Natural killer cell treated with Interleukin-12 subunit alpha and Interleukin-12 subunit beta and Interleukin-15 and Interleukin-18, amount 100 ng/mL, for 72 hours (primary cell): Measurements from ENCODE around the gene PHOX2B. TPM values are rescaled to one million over a fixed set of nuclear protein-coding genes. Genes with fewer than 3 reads are reported as not detected.

Source experiments
- ATAC-seq, 2 donors: fragments of 150-1000 bp; cut with Tn5 transposase in 1 of 2; sonication (Bioruptor Pico), chemical (Tn5 transposase) in 1 of 2; 2 replicates each; pipeline ENCODE4 v1.10.0; 2021
- DNase-seq: peaks from one replicate; pipeline ENCODE4 v3.0.0; 2022; ENCODE audit warnings: low spot score
- H3K27ac Mint-ChIP-seq, 2 donors: 1 replicate in 1 of 2; 2 replicates in 1 of 2; pipeline ENCODE4 v1.8.0; 2022; ENCODE audit warnings: mixed read lengths in 2 of 2, mild to moderate bottlenecking in 1 of 2, moderate library complexity in 1 of 2
- H3K27me3 Mint-ChIP-seq, 2 donors: 1 replicate in 1 of 2; 2 replicates in 1 of 2; pipeline ENCODE4 v1.8.0; 2022; ENCODE audit warnings: mixed read lengths in 2 of 2
- H3K36me3 Mint-ChIP-seq: one replicate; pipeline ENCODE4 v1.8.0; 2022; ENCODE audit warnings: mixed read lengths
- H3K4me1 Mint-ChIP-seq, 2 donors: 1 replicate in 1 of 2; 2 replicates in 1 of 2; pipeline ENCODE4 v1.8.0; 2022; ENCODE audit warnings: low read depth in 2 of 2, mixed read lengths in 2 of 2, mild to moderate bottlenecking in 1 of 2
- H3K4me3 Mint-ChIP-seq: one replicate; pipeline ENCODE4 v1.8.0; 2022; ENCODE audit warnings: mixed read lengths
- H3K9me3 Mint-ChIP-seq: 2 replicates; pipeline ENCODE4 v1.8.0; 2022; ENCODE audit warnings: mixed read lengths
- total RNA-seq, 2 donors: library from RNA; stranded (reverse); gene quantifications; one replicate each; pipeline ENCODE4 v1.2.3, GENCODE V29; 2022

Gene PHOX2B
- total RNA-seq, 2 donors from 2014 or later, result not detected

GRCh38 chr4:41753942-41754341 is 5.4 kb upstream of the PHOX2B start:
- Mint-ChIP-seq H3K27ac (no peak overlapping the region), H3K4me1 (no peaks in the 10 kb centered on the region), H3K4me3 (no peak overlapping the region), H3K36me3 (no peaks in the 10 kb centered on the region), H3K27me3 (peaks cover 50 to 58% of the 10 kb centered on the region in 2 donors), H3K9me3 (no peaks in the 10 kb centered on the region)
- ATAC-seq (no peak), DNase-seq (no peak)

GRCh38 chr4:41752081-41752836 is 3.7 kb upstream of the PHOX2B start:
- Mint-ChIP-seq H3K4me1 (no peaks in the 10 kb centered on the region), H3K27me3 (peaks cover 59 to 75% of the 10 kb centered on the region in 2 donors), H3K27ac (no peak overlapping the region), H3K36me3 (no peaks in the 10 kb centered on the region), H3K4me3 (no peak overlapping the region), H3K9me3 (no peaks in the 10 kb centered on the region)
- ATAC-seq (no peak), DNase-seq (no peak)

GRCh38 chr4:41751449-41752061 is 3.0 kb upstream of the PHOX2B start:
- DNase-seq (no peak), ATAC-seq (no peak)
- Mint-ChIP-seq H3K27me3 (peaks cover 66 to 79% of the 10 kb centered on the region in 2 donors), H3K36me3 (no peaks in the 10 kb centered on the region), H3K27ac (no peak overlapping the region), H3K4me1 (no peaks in the 10 kb centered on the region), H3K9me3 (no peaks in the 10 kb centered on the region), H3K4me3 (no peak overlapping the region)

DNA sequence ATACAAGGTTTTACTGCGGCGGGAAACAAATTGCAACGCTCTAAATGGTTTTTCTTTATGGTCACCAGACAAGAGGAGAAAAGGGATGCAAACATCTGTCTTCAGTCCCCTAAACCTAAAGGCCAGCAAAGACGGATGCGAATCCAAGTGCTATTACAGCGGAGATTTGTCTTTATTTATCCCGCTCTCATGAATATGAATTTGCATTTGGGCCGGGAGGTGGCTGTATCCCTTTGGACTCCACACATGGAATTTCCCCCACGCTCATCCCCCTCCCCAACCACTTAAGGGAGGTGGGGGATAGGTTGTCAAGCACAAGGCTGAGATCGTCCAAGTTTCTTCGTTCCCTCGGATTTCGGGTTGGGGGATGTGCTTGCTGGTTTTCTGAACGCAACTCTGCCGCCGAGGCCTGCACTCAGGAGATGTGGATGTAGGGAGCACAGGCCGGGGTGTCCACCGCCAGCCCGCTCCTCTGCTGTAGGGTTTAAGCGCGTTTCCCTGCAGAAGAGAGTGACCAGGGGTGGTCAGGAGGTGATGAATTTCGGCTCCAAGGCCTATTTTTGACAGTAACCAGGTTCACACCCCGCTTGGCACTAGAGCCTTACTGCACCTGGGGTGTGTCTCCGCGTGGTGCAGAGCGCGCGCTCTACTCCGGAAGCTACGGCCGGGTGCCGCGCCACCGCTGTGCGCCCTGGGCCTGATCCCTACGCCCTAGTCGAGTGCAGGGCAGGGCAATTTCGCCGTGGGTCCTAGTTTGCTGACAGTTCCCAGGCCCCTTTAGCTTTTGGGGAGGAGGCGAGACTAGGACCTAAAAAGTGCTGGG is 2.3 kb upstream of the PHOX2B start:
- H3K9me3 Mint-ChIP-seq, result no peaks in the 10 kb centered on the region

DNA sequence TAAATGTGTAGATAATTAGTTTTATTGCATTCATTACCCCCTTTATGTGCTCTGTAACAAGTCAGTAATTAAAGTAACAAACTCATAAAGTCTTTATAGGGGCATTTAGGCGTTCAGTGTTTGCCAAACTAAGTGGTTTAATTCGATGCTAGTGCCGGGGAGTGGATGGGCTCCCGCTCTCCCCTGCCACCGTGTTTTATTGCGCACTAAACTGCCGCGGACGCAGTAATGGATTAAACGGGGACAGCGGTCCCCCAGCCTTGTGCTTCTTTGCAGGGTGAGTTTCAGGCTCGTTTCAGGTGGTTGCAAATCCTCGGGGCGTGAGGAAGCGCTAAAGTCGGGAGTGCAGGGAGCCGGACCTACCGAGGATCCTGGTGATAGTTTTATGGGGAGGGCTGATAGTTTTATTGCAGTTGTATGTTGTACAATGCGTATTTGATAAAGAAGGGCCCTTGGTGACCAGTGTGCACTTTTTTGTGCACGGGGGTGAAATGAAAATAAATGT is 1.6 kb upstream of the PHOX2B start:
- Mint-ChIP-seq H3K36me3 (no peaks in the 10 kb centered on the region), H3K27me3 (peaks cover 61 to 70% of the 10 kb centered on the region in 2 donors), H3K9me3 (no peaks in the 10 kb centered on the region), H3K4me1 (no peaks in the 10 kb centered on the region), H3K4me3 (no peak overlapping the region), H3K27ac (no peak overlapping the region)
- no peak for DNase-seq
- no peak for ATAC-seq

More for the DNA sequence above, 2.3 kb upstream of the PHOX2B start:
- Mint-ChIP-seq H3K4me3 (no peak overlapping the region), H3K27ac (no peak overlapping the region), H3K4me1 (no peaks in the 10 kb centered on the region), H3K27me3 (peaks cover 66 to 76% of the 10 kb centered on the region in 2 donors), H3K36me3 (no peaks in the 10 kb centered on the region)
- ATAC-seq (no peak), DNase-seq (no peak)

DNA sequence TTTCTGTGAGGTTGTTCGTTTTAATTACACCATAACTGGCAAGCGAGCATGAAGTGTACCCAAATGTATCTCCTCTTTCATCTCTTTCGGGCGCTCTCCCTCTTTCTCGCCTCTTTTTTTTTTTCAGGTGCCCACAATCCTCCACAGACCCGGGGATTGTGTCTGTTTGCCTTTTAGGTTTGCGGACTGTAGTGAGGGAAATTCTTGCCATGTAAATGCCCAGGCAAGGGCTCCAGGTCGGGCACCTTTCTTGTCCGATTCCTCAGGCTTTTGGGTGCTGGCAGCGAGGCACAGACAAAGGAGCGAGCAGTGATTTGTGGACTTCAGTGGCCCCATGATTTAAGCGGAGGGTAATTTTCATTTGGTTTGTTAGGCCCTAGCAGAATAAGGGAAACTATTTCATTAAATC is 1.1 kb upstream of the PHOX2B start:
- H3K27ac Mint-ChIP-seq, result no peak overlapping the region
- peaks cover 0 to 1% of the 10 kb centered on the region in 2 donors for H3K4me1 Mint-ChIP-seq
- peaks cover under 1% of the 10 kb centered on the region for H3K36me3 Mint-ChIP-seq
- no peaks in the 10 kb centered on the region for H3K9me3 Mint-ChIP-seq
- no peak overlapping the region for H3K4me3 Mint-ChIP-seq
- DNase-seq (no peak), ATAC-seq (no peak)
- peaks cover 61 to 69% of the 10 kb centered on the region in 2 donors for H3K27me3 Mint-ChIP-seq

DNA sequence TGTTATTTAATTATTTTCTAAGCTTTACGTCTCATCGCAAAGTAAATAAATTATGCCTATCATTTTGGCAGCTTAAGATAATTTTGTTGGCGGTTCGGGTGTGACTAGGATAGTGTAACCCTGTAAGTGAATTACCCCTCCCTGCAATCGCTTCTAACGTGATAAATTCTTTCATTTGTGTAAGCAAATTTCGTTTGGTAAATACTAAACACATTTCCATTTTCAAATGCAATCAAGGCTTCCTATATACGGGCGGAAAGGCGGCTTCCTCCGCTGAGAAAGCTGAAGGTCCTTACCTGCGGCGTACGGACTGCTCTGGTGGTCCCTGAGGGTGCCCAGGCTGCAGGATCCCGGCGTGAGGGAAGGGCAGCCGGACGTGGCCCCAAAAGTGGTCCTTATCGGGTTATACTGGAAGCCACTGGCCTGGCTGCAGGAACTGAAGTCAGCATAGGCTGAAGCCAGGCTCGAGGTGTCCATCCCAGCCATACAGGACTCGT is 403 bp downstream of the PHOX2B start:
- DNase-seq (no peak), ATAC-seq (no peak)
- Mint-ChIP-seq H3K36me3 (peaks cover 7% of the 10 kb centered on the region), H3K4me3 (no peak overlapping the region), H3K9me3 (no peaks in the 10 kb centered on the region), H3K27me3 (peaks cover 58 to 68% of the 10 kb centered on the region in 2 donors), H3K27ac (no peak overlapping the region), H3K4me1 (peaks cover 0 to 4% of the 10 kb centered on the region in 2 donors)

GRCh38 chr4:41747230-41748055 is 1.1 kb downstream of the PHOX2B start:
- no peaks in the 10 kb centered on the region for H3K9me3 Mint-ChIP-seq
- H3K4me3 Mint-ChIP-seq, result no peak overlapping the region
- peaks cover 0 to 4% of the 10 kb centered on the region in 2 donors for H3K4me1 Mint-ChIP-seq
- peaks cover 7% of the 10 kb centered on the region for H3K36me3 Mint-ChIP-seq
- ATAC-seq (no peak), DNase-seq (no peak)
- H3K27ac Mint-ChIP-seq, result no peak overlapping the region
- peaks cover 55 to 61% of the 10 kb centered on the region in 2 donors for H3K27me3 Mint-ChIP-seq

- DNase-seq (no peak), ATAC-seq (no peak)
- H3K4me3 Mint-ChIP-seq, result no peak overlapping the region
- peaks cover 49 to 59% of the 10 kb centered on the region in 2 donors for H3K27me3 Mint-ChIP-seq
- peaks cover 2% of the 10 kb centered on the region for H3K9me3 Mint-ChIP-seq
- peaks cover 7% of the 10 kb centered on the region for H3K36me3 Mint-ChIP-seq
- no peak overlapping the region for H3K27ac Mint-ChIP-seq
- peaks cover 0 to 4% of the 10 kb centered on the region in 2 donors for H3K4me1 Mint-ChIP-seq
These were observed 1.9 kb downstream of the PHOX2B start for GRCh38 chr4:41746440-41747229.

DNA sequence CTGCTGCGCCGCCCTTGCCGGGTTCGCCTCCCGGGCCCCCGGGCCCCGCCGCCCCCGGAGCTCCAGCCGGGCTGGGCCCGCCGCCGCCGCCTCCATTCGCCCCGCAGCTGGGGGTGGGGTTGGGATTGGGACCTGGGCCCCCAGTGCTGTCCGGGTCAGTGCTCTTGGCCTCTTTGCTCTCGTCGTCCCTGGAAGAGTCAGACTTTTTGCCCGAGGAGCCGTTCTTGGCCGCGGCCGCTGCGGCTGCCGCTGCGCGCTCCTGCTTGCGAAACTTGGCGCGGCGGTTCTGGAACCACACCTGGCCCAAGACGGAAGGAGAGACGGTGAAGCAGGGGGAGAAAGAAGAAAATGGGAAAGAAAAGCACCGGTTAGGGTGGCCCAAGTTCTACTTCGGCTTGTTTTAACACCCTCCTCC is 2.5 kb downstream of the PHOX2B start:
- peaks cover 0 to 4% of the 10 kb centered on the region in 2 donors for H3K4me1 Mint-ChIP-seq
- peaks cover 2% of the 10 kb centered on the region for H3K9me3 Mint-ChIP-seq
- no peak for DNase-seq
- H3K27me3 Mint-ChIP-seq, result peaks cover 46 to 58% of the 10 kb centered on the region in 2 donors
- H3K36me3 Mint-ChIP-seq, result peaks cover 7% of the 10 kb centered on the region
- no peak overlapping the region for H3K4me3 Mint-ChIP-seq
- no peak overlapping the region for H3K27ac Mint-ChIP-seq
- ATAC-seq, result no peak

- no peak for ATAC-seq
- H3K4me3 Mint-ChIP-seq, result no peak overlapping the region
- H3K4me1 Mint-ChIP-seq, result peaks cover 0 to 4% of the 10 kb centered on the region in 2 donors
- no peak overlapping the region for H3K27ac Mint-ChIP-seq
- DNase-seq, result no peak
- H3K27me3 Mint-ChIP-seq, result peaks cover 42 to 55% of the 10 kb centered on the region in 2 donors
- peaks cover 2% of the 10 kb centered on the region for H3K9me3 Mint-ChIP-seq
- H3K36me3 Mint-ChIP-seq, result peaks cover 7% of the 10 kb centered on the region
These were observed 3.1 kb downstream of the PHOX2B start for GRCh38 chr4:41745292-41746024.
